HFFc6 (cell line): Measurements from ENCODE around the gene ACVR2B. TPM values are rescaled to one million over a fixed set of nuclear protein-coding genes. Genes with fewer than 3 reads are reported as not detected.
"Not testable (repeated sequence)": the region's sequence is repeated elsewhere in the genome, so short reads cannot be mapped to it uniquely, and the experiment has no call there.

Experiments
- DNase-seq: peaks from one replicate; pipeline ENCODE4 v3.0.0-alpha.2; 2018
- H3K27ac Mint-ChIP-seq: 2 replicates; pipeline ENCODE4 v1.8.0; 2020; ENCODE audit warnings: mild to moderate bottlenecking, mixed read lengths
- H3K27me3 Mint-ChIP-seq: 2 replicates; pipeline ENCODE4 v1.8.0; 2021; ENCODE audit warnings: mild to moderate bottlenecking, moderate library complexity, mixed read lengths; ENCODE audit not compliant: insufficient read depth
- H3K36me3 Mint-ChIP-seq: 2 replicates; pipeline ENCODE4 v1.8.0; 2021; ENCODE audit warnings: low read depth, mixed read lengths
- H3K4me1 Mint-ChIP-seq: 2 replicates; pipeline ENCODE4 v1.8.0; 2020; ENCODE audit warnings: low read depth, mixed read lengths
- H3K4me3 Mint-ChIP-seq: 2 replicates; pipeline ENCODE4 v1.8.0; 2020; ENCODE audit warnings: mild to moderate bottlenecking, moderate library complexity, mixed read lengths
- H3K9me3 Mint-ChIP-seq: 2 replicates; pipeline ENCODE4 v1.8.0; 2020; ENCODE audit warnings: mild to moderate bottlenecking, mixed read lengths
- total RNA-seq, 6 experiments: library from RNA; stranded (reverse); fragmentation: NEBNext Ultra II Directional; extraction: Animal tissue kit (Norgen Biotek cat#: 25700); gene quantifications; 2 replicates in 1 of 6; 3 replicates in 5 of 6; pipeline ENCODE4 v1.2.3, GENCODE V29; 2021
- TF ChIP-seq, protein P1 (sequence below): fragments of 200-600 bp; sonication (generic); IDR thresholded peaks from 2 replicates; pipeline ENCODE4 v1.5.0; 2021; ENCODE audit warnings: antibody characterized with exemption, mild to moderate bottlenecking

ACVR2B gene
- total RNA-seq, 6 experiments from 2014 or later = 1.1 to 1.6 (median 1.3) TPM

- not testable (repeated sequence) for H3K27ac Mint-ChIP-seq, DNase-seq, H3K4me3 Mint-ChIP-seq, H3K36me3 Mint-ChIP-seq, H3K4me1 Mint-ChIP-seq, H3K27me3 Mint-ChIP-seq
- peaks cover 41% of the 10 kb centered on the region for H3K9me3 Mint-ChIP-seq
These were observed 15.1 kb upstream of the ACVR2B start for GRCh38 chr3:38438436-38439069.

DNA sequence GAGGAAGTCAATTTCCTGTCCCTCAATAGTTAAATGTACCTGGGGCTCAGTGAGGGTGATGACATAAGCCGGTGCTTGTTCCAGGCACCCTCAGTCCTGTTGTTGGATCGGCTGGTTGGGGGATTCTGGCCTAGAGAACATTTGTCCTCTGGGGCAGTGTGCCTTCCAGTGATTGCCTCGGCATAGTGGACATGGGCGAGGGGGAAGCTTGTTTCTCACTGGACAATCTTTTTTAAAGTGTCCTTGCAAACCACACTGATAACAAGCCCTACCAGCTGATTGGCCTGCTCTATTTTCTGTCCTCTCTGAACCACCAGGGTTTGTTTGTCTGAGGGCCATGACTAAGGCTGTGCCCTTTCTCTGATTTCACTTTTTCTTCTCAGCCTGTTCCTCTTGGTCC lies 10.5 kb upstream of the ACVR2B start:
- not testable (repeated sequence) for H3K27ac Mint-ChIP-seq, H3K4me3 Mint-ChIP-seq, DNase-seq, H3K4me1 Mint-ChIP-seq, H3K27me3 Mint-ChIP-seq, H3K36me3 Mint-ChIP-seq
- H3K9me3 Mint-ChIP-seq = peaks cover 13% of the 10 kb centered on the region

DNA sequence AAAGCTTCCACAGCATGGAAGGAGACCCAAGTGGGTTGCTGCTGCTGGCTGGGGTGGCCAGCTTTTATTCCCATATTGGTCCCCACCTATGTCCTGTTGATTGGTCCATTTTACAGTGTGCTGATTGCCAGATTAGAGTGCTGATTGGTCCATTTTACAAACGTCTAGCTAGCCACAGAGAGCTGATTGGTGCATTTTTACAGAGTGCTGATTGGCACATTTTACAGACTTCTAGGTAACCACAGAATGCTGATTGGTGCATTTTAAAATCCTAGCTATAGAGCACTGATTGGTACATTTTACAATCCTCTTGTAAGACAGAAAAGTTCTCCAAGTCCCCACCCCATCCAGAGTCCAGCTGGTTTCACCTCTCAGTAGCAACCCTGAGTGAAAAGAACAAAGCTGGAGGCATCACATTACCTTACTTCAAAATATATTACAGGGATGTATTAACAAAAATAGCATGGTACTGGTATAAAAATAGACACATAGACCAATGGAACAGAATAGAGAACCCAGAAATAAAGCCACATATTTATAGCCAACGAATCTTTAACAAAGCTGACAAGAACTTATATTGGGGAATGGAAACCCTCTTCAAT lies 7.5 kb upstream of the ACVR2B start:
- Mint-ChIP-seq H3K9me3 (no peaks in the 10 kb centered on the region), H3K27me3 (peaks cover 1% of the 10 kb centered on the region), H3K4me1 (no peaks in the 10 kb centered on the region), H3K36me3 (no peaks in the 10 kb centered on the region), H3K4me3 (no peak overlapping the region), H3K27ac (no peak overlapping the region)
- DNase-seq = no peak
- TF ChIP-seq, protein P1, sequence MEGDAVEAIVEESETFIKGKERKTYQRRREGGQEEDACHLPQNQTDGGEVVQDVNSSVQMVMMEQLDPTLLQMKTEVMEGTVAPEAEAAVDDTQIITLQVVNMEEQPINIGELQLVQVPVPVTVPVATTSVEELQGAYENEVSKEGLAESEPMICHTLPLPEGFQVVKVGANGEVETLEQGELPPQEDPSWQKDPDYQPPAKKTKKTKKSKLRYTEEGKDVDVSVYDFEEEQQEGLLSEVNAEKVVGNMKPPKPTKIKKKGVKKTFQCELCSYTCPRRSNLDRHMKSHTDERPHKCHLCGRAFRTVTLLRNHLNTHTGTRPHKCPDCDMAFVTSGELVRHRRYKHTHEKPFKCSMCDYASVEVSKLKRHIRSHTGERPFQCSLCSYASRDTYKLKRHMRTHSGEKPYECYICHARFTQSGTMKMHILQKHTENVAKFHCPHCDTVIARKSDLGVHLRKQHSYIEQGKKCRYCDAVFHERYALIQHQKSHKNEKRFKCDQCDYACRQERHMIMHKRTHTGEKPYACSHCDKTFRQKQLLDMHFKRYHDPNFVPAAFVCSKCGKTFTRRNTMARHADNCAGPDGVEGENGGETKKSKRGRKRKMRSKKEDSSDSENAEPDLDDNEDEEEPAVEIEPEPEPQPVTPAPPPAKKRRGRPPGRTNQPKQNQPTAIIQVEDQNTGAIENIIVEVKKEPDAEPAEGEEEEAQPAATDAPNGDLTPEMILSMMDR = no peak

GRCh38 chr3:38446812-38447211 lies 6.9 kb upstream of the ACVR2B start:
- Mint-ChIP-seq H3K27me3 (peaks cover 1% of the 10 kb centered on the region), H3K4me3 (no peak overlapping the region), H3K4me1 (no peaks in the 10 kb centered on the region), H3K36me3 (no peaks in the 10 kb centered on the region), H3K9me3 (no peaks in the 10 kb centered on the region), H3K27ac (no peak overlapping the region)
- TF ChIP-seq, protein P1 = no peak
- no peak for DNase-seq

- no peaks in the 10 kb centered on the region for H3K36me3 Mint-ChIP-seq
- no peak overlapping the region for H3K27ac Mint-ChIP-seq
- H3K4me3 Mint-ChIP-seq = no peak overlapping the region
These were observed 2.8 kb upstream of the ACVR2B start for GRCh38 chr3:38450853-38451252.

GRCh38 chr3:38453913-38454177 lies 155 bp downstream of the ACVR2B start:
- TF ChIP-seq, protein P1 = no peak
- Mint-ChIP-seq H3K4me1 (peaks cover 5% of the 10 kb centered on the region; the same call in 1 of the 2 replicates), H3K4me3 (peak overlapping the region; percentile 64), H3K9me3 (no peaks in the 10 kb centered on the region), H3K36me3 (no peaks in the 10 kb centered on the region), H3K27me3 (no peaks in the 10 kb centered on the region; the same call in 1 of the 2 replicates), H3K27ac (no peak overlapping the region)
- DNase-seq = no peak

More at GRCh38 chr3:38450853-38451252, 2.8 kb upstream of the ACVR2B start:
- peaks cover 5% of the 10 kb centered on the region; the same call in 1 of the 2 replicates for H3K4me1 Mint-ChIP-seq
- H3K27me3 Mint-ChIP-seq = no peaks in the 10 kb centered on the region; the same call in 1 of the 2 replicates
- no peaks in the 10 kb centered on the region for H3K9me3 Mint-ChIP-seq
- DNase-seq = no peak
- TF ChIP-seq, protein P1 = no peak
